DND-41 (cell line): ENCODE measurements around the gene GSG1L.

Experiments
- EZH2 ChIP-seq: IDR thresholded peaks from 3 replicates; pipeline ENCODE4 v1.6.1; 2012; ENCODE audit warnings: borderline replicate concordance, low read depth, mild to moderate bottlenecking, moderate library complexity, low read length, inconsistent platforms; ENCODE audit not compliant: severe bottlenecking
- TF ChIP-seq, protein P1 (sequence below): IDR thresholded peaks from 2 replicates; pipeline ENCODE4 v1.5.1; 2012; ENCODE audit warnings: borderline replicate concordance, low read length, moderate library complexity, mild to moderate bottlenecking; ENCODE audit not compliant: poor library complexity, severe bottlenecking; ENCODE audit errors: extremely low read depth

DNA sequence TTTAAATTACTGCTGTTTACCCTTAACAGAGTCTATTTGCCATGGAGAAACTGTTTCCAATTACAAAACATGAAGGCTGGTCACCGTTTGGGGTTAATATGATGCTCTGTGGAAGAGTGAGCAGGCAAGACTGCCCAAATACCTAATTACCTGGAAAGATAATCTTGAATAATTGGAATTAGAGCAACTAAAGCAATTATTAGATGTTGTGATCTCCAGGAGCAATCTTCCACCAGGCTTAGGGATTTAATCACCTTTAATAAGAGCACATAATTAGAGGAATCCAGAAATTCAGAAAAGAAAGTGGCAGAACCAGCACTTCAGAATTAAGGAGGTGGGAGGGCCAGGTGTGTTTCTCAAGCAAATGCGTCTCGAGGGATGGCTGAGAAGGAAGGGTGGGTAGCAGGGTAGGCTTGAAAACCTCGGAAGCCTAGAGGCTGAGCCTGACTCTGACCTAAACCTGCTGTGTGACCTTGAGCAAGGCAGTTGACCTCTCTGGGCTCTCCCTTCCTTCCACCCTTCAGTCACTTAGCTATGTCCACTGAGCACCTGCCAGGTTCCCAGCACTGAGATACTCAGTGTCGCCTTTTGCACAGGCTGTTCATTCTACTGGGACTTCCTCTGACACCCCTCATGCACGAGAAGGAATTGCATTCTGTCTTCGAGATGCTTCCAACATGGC lies 113.2 kb downstream of the GSG1L start:
- TF ChIP-seq, protein P1, sequence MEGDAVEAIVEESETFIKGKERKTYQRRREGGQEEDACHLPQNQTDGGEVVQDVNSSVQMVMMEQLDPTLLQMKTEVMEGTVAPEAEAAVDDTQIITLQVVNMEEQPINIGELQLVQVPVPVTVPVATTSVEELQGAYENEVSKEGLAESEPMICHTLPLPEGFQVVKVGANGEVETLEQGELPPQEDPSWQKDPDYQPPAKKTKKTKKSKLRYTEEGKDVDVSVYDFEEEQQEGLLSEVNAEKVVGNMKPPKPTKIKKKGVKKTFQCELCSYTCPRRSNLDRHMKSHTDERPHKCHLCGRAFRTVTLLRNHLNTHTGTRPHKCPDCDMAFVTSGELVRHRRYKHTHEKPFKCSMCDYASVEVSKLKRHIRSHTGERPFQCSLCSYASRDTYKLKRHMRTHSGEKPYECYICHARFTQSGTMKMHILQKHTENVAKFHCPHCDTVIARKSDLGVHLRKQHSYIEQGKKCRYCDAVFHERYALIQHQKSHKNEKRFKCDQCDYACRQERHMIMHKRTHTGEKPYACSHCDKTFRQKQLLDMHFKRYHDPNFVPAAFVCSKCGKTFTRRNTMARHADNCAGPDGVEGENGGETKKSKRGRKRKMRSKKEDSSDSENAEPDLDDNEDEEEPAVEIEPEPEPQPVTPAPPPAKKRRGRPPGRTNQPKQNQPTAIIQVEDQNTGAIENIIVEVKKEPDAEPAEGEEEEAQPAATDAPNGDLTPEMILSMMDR: no peak
- TF ChIP-seq EZH2: no peak
